Thyroid gland (tissue), 4 donors: ENCODE results near the gene SLC12A5. TPM values are rescaled to one million over a fixed set of nuclear protein-coding genes. Genes with fewer than 3 reads are reported as not detected.

Experiments used
- DNase-seq, 2 donors: peaks; one replicate each; pipeline ENCODE4 v3.0.0-alpha.2; 2019
- H3K27ac ChIP-seq, 3 donors: fragments of 200-600 bp; sonication (generic); 1 replicate in 2 of 3; 2 replicates in 1 of 3; pipeline ENCODE4 v1.5.1; 2016 to 2019; ENCODE audit warnings: mild to moderate bottlenecking in 1 of 3, moderate library complexity in 1 of 3
- H3K27me3 ChIP-seq: fragments of 200-600 bp; sonication (generic); one replicate; pipeline ENCODE4 v1.5.1; 2019
- H3K36me3 ChIP-seq, 2 donors: fragments of 200-600 bp; sonication (generic); one replicate each; pipeline ENCODE4 v1.5.1; 2016 to 2019
- H3K4me1 ChIP-seq, 2 donors: fragments of 200-600 bp; sonication (generic); one replicate each; pipeline ENCODE4 v1.5.1; 2017 to 2019
- H3K4me3 ChIP-seq, 3 donors: fragments of 200-600 bp; sonication (generic); replicated peaks in 1 of 3; 1 replicate in 2 of 3; 2 replicates in 1 of 3; pipeline ENCODE4 v1.5.1; 2016; ENCODE audit warnings: mild to moderate bottlenecking in 1 of 3
- H3K9me3 ChIP-seq: fragments of 200-600 bp; sonication (generic); one replicate; pipeline ENCODE4 v1.5.1; 2017
- CTCF ChIP-seq, 6 experiments: fragments of 200-600 bp in 3 of 6; fragments of 450-650 bp in 3 of 6; sonication (generic) in 3 of 6; IDR thresholded peaks; one replicate each; pipeline ENCODE4 v1.5.1; 2016 to 2019; ENCODE audit warnings: antibody characterized with exemption in 6 of 6, mild to moderate bottlenecking in 2 of 6, inconsistent platforms in 1 of 6, moderate library complexity in 1 of 6
- POLR2A ChIP-seq, 2 donors: fragments of 450-650 bp; IDR thresholded peaks; one replicate each; pipeline ENCODE4 v1.6.1; 2017; ENCODE audit warnings: antibody characterized with exemption in 2 of 2, mild to moderate bottlenecking in 2 of 2, moderate library complexity in 1 of 2
- WGBS, 2 donors: methylation state at CpG; one replicate each; pipeline ENCODE4 v1.1.5; 2017; 5-methylcytosine and 5-hydroxymethylcytosine counted together
- intact Hi-C: fragments of 100-400 bp; cut with DNase I; formaldehyde crosslinking; loops from one replicate; pipeline ENCODE4 v1.15.1; 2023
- total RNA-seq, 4 donors: library from RNA; depleted of rRNA; stranded (reverse); fragments of >200 nt; gene quantifications; one replicate each; pipeline ENCODE4 v1.2.3, GENCODE V29; 2016

SLC12A5 gene
- total RNA-seq, 4 donors from 2014 or later, result 1.6 TPM; not detected in 3

- no peaks in the 10 kb centered on the region for H3K9me3 ChIP-seq
- H3K36me3 ChIP-seq, result no peaks in the 10 kb centered on the region
- H3K4me1 ChIP-seq, result no peaks in the 10 kb centered on the region
- DNase-seq, result no peak
- WGBS, 2 donors, result 74 to 82% methylated on average over 4 of the region's 4 CpGs
- no peak overlapping the region for H3K4me3 ChIP-seq
- no peak overlapping the region for H3K27ac ChIP-seq
- H3K27me3 ChIP-seq, result peaks cover 20% of the 10 kb centered on the region
- intact Hi-C loops, result no loop called here
- TF ChIP-seq CTCF (IDR thresholded peaks at IDR 0.05), result no peak
- TF ChIP-seq POLR2A (IDR thresholded peaks at IDR 0.05), result no peak
Observed at GRCh38 chr20:46007671-46008070, 21.3 kb upstream of the SLC12A5 start.

GRCh38 chr20:46009816-46010215 lies 19.2 kb upstream of the SLC12A5 start:
- H3K4me3 ChIP-seq, result no peak overlapping the region
- no peak for DNase-seq
- H3K36me3 ChIP-seq, result no peaks in the 10 kb centered on the region
- peaks cover 31% of the 10 kb centered on the region for H3K27me3 ChIP-seq
- WGBS, 2 donors, result 29 to 40% methylated on average over 8 to 12 of the region's 20 CpGs
- intact Hi-C loops, result no loop called here
- TF ChIP-seq POLR2A (IDR thresholded peaks at IDR 0.05) (no peak), CTCF (IDR thresholded peaks at IDR 0.05) (no peak)
- H3K27ac ChIP-seq, result no peak overlapping the region
- no peaks in the 10 kb centered on the region for H3K9me3 ChIP-seq
- peaks cover 5 to 12% of the 10 kb centered on the region in 2 donors for H3K4me1 ChIP-seq

- no peak for TF ChIP-seq CTCF (IDR thresholded peaks at IDR 0.05)
- H3K27me3 ChIP-seq, result peaks cover 31% of the 10 kb centered on the region
- H3K4me1 ChIP-seq, result peaks cover 5 to 12% of the 10 kb centered on the region in 2 donors
- DNase-seq, result no peak
- H3K36me3 ChIP-seq, result no peaks in the 10 kb centered on the region
- no peak overlapping the region for H3K27ac ChIP-seq
- H3K4me3 ChIP-seq, result no peak overlapping the region
- WGBS, 2 donors, result 11 to 12% methylated on average over 55 to 66 of the region's 74 CpGs
- intact Hi-C loops, result no loop called here
- H3K9me3 ChIP-seq, result no peaks in the 10 kb centered on the region
Observed at GRCh38 chr20:46010491-46011391, 18.3 kb upstream of the SLC12A5 start.

- Histone ChIP-seq H3K27ac (no peak overlapping the region), H3K4me3 (no peak overlapping the region), H3K27me3 (peaks cover 31% of the 10 kb centered on the region), H3K36me3 (no peaks in the 10 kb centered on the region), H3K9me3 (no peaks in the 10 kb centered on the region), H3K4me1 (peaks cover 5 to 12% of the 10 kb centered on the region in 2 donors)
- WGBS, 2 donors, result 16 to 18% methylated on average over 40 to 54 of the region's 57 CpGs
- intact Hi-C loops, result no loop called here
- DNase-seq, result peak in 1 of 2 donors; percentile 21
- no peak for TF ChIP-seq CTCF (IDR thresholded peaks at IDR 0.05)
- no peak for TF ChIP-seq POLR2A (IDR thresholded peaks at IDR 0.05)
Observed at GRCh38 chr20:46011631-46012482, 17.2 kb upstream of the SLC12A5 start.
